GM20431 (cell line): Measurements from ENCODE around the gene RPRD2.
"Not testable (repeated sequence)": the region's sequence is repeated elsewhere in the genome, so short reads cannot be mapped to it uniquely, and the experiment has no call there.

ENCODE experiments used
- in situ Hi-C: fragments of 300-500 bp; cut with MseI, MboI; formaldehyde crosslinking; loops from one replicate; pipeline ENCODE4 v1.15.0; 2020; ENCODE audit warnings: low sequenced_read_pairs; ENCODE audit not compliant: unreplicated experiment

The RPRD2 gene

GRCh38 chr1:150387200-150387599 lies 23.3 kb downstream of the RPRD2 start:
- in situ Hi-C loops: no loop called here

- in situ Hi-C loops: no loop called here
Measured at GRCh38 chr1:150388241-150388640, 24.3 kb downstream of the RPRD2 start.

- in situ Hi-C loops: no loop called here
Measured at GRCh38 chr1:150389650-150390049, 25.7 kb downstream of the RPRD2 start.

DNA sequence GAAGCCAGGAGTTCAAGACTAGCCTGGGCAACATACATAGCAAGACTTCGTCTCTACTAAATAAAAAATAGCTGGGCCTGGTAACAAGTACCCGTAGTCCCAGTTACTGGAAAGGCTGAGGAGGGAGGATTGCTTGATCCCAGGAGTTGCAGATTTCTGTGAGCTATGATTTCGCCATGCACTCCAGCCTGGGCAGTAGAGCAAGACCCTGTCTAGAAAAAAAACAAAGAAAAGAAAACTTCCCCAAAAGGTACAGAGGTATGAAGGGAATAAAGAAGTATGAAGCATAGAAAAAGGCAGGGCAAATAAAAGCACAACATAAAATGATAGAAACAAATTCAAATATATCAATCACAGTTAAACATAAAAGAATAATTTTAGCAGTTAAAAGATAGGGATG lies 28.7 kb downstream of the RPRD2 start:
- in situ Hi-C loops: no loop called here

- in situ Hi-C loops: not testable (repeated sequence)
Measured at GRCh38 chr1:150395115-150395514, 31.2 kb downstream of the RPRD2 start.

- in situ Hi-C loops: no loop called here
Measured at GRCh38 chr1:150397392-150398032, 33.6 kb downstream of the RPRD2 start.

DNA sequence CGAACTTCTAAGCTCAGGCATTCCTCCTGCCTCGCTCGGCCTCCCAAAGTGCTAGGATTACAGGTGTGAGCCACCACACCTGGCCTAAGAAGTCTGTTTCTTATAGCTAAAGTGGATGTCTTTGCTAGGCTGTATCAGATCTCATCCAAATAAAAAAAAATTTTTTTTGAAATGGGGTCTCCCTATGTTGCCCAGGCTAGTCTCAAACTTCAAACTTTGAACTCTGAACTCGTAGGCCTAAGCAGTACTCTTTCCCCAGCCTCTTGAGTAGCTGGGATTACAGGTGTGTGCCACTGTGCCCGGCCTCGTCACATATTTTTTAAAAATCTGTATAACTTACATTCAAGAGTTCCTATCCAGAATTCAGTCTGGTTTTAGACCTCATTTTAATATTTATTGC lies 40.5 kb downstream of the RPRD2 start:
- in situ Hi-C loops: no loop called here

DNA sequence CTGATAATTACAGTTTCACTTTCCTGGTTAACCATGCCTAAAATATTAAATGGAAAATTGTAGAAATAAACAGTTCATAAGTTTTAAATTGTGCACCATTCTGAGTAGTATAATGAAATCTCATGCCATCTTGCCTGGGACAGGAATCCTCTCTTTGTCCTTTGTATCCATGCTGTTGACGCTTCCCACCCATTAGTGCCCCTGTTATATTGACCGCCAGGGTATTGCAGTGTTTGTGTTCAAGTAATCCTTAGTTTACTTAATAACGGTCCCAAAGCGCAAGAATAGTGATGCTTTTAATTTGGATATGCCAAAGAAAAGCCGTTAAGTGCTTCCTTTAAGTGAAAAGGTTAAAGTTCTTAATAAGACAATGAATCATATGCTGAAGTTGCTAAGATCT lies 41.7 kb downstream of the RPRD2 start:
- in situ Hi-C loops: no loop called here

- in situ Hi-C loops: no loop called here
Measured at GRCh38 chr1:150406483-150406882, 42.5 kb downstream of the RPRD2 start.

DNA sequence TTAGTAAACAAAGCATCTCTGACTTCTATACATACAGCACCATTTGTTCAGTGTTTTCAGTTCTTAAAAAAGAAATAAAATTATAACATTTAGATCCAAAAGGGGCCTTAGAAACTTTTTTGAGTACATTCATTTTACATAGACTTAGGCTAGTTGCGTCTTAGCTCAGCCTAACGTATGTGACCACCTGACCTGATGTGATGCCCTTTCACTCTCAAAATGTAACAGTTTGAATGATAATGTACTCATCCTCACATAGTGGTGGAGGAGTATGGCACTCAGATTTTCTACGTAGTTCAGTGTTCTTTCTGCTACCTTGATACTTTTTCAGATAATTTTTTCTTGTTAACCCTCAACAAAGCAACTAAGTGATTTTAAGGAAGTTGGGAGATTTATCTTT lies 43.4 kb downstream of the RPRD2 start:
- in situ Hi-C loops: no loop called here

DNA sequence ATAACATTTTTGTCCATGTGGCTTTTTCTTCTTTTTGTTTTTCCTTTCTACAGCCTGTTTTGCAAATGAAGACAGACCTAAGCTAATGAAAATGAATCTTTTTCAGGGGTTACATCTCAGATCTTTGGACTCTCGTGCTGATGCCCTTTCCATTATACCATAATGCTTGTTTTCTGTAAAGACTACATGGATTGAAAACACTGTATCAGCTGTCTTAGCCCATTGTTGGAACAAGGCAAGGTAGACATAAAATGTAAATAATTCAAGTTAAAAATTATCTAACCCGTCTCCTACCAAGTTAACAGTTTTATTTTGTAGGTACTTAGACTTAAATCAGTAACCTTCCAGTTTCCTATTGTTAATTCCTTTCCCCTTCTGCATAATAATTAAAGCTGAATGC lies 44.9 kb downstream of the RPRD2 start:
- in situ Hi-C loops: no loop called here

DNA sequence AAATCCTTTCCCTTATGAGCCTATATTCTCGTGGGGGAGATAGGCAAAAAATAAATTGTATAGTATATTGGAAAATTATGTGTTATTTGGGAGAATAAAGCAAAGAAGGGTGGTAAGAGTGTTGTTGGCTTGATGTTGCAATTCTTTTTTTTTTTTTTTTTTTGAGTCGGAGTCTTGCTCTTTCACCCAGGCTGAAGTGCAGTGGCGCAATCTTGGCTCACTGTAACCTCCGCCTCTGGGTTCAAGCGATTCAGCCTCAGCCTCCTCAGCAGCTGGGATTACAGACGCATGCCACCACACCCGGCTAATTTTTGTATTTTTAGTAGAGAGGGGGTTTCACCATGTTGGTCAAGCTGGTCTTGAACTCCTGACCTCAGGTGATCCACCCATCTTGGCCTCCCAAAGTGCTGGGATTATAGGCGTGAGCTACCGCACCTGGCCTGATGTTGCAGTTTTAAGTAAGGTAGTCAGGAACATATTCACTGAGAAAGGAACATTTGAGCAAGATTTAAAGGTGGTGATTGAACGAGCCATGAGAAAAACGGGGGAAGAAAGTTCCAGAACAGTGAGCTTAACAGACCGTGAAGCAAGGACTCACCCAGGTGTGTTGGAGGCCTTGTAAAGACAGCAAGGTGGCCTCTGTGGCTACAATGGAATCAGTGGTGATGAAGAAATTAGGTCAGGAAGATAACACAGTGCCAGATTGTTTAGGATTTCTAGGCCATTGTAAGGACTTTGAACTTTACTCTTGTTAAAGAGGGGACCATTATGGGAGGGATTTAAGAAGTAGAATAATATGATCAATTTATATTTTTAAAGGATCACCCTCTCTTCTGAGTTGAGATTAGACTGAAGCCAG lies 45.8 kb downstream of the RPRD2 start:
- in situ Hi-C loops: no loop called here

DNA sequence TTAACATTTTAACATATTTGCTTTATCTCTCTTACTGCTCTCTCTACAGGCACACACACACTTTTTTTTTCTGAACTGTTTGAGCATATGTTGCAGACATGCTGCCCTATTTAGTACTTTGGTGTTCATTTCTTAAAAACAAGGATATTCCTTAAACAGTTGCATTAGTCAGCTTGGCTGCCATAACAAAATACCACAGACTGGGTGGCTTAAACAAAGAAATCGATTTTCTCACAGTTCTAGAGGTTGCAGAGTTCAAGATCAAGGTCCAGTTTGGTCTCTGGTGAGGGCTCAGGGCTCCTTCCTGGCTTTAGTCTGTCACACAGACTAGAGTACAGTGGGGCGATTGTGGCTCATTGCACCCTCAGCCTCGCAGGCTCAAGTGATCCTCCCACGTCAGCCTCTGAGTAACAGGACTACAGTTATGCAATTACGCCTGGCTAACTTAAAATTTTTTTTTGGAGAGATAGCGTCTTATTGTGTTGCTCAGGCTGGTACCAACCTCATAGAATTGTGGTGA lies 46.7 kb downstream of the RPRD2 start:
- in situ Hi-C loops: no loop called here

DNA sequence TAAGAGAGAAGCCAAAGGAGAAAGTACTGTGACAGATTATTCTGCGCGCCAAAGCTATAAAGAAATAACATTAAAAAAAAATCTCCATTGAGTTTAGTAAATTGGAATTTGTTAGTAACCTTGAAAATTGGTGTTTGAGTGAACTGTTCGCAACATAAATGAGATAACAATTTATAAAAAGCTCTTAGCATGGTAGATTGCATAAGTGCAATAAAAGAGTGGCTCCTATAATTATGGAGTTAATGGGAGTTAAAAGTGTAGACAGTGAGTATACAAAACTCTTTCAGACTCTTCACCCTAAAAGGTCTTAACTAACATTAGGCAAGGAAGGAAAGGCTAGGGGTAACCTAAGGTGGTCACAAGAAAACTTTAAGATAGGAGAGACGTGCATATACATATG lies 50.6 kb downstream of the RPRD2 start:
- in situ Hi-C loops: no loop called here

- in situ Hi-C loops: no loop called here
Measured at GRCh38 chr1:150415800-150416199, 51.9 kb downstream of the RPRD2 start.

DNA sequence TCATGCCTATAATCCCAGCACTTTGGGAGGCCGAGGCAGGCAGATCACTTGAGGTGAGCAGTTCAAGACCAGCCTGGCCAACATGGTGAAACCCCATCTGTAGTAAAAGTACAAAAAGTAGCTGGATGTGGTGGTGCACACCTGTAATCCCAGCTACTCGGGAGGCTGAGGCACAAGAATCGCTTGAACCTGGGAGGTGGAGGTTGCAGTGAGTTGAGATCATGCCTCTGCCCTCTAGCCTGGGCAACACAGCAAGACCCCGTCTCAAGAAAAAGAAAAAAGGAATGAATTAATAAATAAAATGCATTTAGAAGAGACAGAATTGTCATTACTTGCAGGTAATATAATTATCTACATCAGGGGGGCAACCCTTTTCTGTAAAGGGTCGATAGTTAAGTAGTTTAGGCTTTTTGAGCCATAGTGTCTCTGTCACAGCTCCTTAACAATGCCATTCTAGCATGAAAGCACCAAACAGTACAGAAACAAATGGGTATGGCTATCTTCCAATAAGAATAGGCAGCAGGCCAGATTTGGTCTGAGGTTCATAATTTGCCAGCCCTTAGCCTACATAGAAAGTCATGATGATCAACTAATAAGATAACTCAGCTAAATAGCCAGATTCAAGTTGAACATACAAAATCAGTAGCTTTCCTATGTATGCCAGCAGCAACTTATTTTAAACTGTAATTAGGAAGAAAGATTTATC lies 56.8 kb downstream of the RPRD2 start:
- in situ Hi-C loops: no loop called here

- in situ Hi-C loops: no loop called here
Measured at GRCh38 chr1:150422541-150422940, 58.6 kb downstream of the RPRD2 start.

DNA sequence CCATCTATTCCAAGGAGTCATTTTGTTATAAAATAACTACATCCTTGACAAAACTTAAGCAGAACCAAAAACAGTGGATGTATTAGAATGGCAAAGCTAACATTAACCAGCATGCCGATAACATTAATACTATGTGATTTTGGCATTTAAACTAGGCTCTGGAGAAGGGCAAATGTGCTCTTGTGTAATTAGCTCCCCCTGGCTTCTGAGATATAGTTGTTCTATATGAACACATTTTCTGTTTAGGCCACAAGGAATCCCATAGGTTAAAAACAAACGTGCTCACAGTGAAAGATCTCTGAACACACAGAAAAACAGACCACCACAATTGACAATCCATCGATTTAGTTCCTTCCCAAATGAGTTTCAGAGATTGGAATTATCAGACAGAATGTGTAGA lies 65.9 kb downstream of the RPRD2 start:
- in situ Hi-C loops: no loop called here

DNA sequence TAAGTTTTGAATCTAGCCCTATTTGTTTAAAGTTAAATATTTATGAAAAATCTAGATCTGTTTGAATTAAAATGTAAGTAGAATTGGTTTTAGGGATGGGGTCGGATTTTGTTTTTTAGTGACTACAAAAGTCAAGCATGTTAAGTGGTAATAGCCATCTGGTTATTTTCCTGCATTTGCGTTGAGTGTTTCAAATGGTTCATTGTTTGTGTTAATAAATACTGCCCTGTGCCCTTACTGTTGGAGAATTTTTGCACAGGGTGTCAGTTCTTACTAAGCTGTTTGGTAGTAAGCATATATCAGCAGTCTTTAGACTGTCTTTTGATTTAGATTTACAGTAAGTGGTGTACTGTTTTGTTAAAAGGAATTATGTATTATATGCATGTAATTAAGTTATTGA lies 77.2 kb downstream of the RPRD2 start:
- in situ Hi-C loops: no loop called here

GRCh38 chr1:150444232-150444631 lies 80.3 kb downstream of the RPRD2 start:
- in situ Hi-C loops: no loop called here

- in situ Hi-C loops: no loop called here
Measured at GRCh38 chr1:150456146-150456647, 92.2 kb downstream of the RPRD2 start.
